HFF-Myc (cell line): ENCODE results near the gene PLXNA4.

ENCODE experiments used
- DNase-seq: peaks from one replicate; pipeline ENCODE4 v3.0.0-alpha.2; 2011; ENCODE audit warnings: low read depth; ENCODE audit errors: extremely low read depth
- H3K4me3 ChIP-seq: replicated peaks from 2 replicates; pipeline ENCODE4 v1.5.1; 2011; ENCODE audit warnings: low read depth, mild to moderate bottlenecking, control low read depth, low read length
- CTCF ChIP-seq: IDR thresholded peaks from 2 replicates; pipeline ENCODE4 v1.5.1; 2012; ENCODE audit warnings: mild to moderate bottlenecking, low read depth, low read length, control low read depth; ENCODE audit errors: missing control alignments

The PLXNA4 gene

DNA sequence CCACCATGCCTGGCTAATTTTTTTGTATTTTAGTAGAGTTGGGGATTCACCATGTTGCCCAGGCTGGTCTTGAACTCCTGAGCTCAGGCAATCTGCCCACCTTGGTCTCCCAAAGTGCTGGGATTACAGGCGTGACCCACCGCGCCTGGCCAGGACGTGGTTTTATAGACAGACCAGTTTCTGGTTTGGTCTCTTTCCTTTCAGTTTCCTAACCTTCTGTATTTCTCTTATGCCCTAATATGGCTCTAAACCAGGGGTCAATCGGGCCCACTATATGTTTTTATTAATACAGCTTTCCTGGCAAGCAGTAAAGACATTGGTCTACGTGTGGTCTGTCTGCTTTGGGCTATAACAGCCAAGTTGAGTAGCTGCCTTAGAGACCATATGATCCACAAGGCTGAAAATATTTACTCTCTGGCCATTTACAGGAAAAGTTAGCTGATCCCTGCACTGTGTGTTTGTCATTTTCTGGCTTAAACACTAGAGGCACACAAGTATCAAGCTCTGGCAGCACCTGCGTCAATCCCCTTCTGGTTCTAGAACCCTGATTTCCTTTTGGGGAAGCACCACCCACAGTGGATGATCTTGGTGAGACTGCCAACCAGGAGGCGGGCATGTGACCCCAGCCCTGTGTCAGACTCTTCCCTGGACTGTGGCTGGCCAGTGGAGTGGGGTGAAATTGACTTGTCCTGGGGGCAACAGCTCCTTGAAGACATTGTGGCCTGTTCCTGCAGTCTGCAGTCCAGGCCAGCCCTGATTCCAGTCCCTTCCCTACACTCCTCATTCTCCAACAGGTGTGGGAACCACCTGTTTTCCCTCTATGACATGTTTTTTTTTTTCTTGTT lies 497.2 kb downstream of the PLXNA4 start:
- no peak for DNase-seq
- no peak for TF ChIP-seq CTCF
- no peak overlapping the region for H3K4me3 ChIP-seq

DNA sequence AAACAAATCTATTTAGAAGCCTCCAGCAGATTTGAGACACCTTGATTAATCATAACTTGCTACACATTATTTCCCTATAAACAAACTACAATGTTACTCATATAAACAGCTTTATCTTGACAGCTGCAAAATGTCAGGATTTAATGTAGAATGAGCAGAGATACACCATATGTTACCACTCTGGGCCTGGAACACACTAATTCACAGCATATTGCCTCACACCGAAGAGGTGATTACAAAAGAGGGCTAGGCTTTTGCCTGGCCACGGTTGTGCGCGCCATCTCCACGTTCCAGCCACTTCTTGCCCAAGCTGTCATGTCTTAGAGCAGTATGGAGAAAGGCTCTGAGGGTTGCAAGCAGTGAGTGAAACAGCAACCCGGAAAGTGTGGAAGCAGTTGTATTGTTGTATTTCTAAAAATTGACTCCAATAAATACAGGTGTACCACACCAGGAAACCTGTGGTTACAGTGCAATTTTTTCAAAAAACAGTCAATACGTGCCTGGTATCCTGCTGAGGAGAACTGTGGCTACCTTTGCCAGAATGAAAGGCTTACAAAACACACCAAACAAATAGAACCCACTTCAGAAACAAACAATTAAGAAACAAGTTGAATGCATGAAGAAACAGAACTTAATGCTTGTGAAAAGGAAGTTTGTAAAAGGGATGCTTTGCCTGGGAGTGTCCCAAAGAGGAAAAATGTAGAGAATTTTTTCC lies 498.1 kb downstream of the PLXNA4 start:
- DNase-seq = no peak
- TF ChIP-seq CTCF = no peak
- no peak overlapping the region for H3K4me3 ChIP-seq

DNA sequence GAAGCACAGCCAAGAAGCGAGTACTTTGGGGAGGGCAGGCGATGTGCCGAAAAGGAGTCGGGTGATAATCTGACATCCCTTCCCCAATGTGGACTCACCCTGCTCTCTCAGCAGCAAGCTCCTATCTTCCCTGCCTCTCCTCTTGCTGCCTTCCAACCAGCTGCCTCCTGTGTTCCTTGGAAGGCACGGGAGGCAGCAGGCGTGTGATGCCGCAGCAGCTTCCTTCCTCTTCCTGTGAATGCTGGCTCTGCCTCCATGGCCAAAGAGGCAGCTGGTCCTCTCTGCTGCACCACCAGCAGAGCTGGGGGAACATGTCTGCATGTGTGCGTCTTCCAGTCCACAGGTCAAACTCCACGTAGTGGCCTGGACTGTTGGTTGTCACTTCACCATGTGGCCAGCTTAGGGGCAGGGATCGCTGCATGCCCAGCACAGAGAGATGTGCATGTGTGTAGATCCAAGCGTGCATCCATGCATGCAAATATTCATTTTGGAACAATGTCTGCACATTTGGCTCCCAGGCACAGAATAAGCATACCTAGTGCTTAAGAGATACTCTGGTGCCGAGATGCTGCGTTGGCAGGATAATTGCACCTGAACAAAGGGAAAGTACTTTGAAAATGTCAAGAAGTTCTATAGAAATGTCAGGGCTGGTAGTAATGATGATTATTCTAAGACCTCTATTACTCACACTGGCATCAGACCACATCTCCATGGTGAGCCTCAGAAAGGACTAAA lies 499.8 kb downstream of the PLXNA4 start:
- no peak overlapping the region for H3K4me3 ChIP-seq
- no peak for DNase-seq
- no peak for TF ChIP-seq CTCF

DNA sequence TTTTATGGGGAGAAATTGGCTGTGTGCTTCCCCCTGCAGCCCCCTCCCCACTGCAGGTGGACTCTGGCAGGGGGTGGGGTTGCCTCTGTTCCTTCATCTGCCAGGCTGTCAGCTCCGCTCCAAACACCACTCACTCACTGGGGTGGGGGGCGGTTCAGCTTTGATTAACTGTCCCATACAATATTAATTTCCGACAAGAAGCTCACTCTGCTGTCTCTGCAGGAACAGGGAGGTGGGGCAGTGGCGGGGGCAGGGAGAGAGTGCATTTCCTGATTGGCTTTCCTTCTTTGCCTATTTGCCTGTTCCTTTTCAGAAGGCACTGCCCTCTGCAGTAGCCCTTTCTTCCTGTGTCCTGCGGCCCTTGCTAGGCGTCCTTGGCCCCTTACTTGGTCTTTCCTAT lies 500.8 kb downstream of the PLXNA4 start:
- no peak for DNase-seq
- no peak overlapping the region for H3K4me3 ChIP-seq
- no peak for TF ChIP-seq CTCF

GRCh38 chr7:132073920-132074589 lies 502.2 kb downstream of the PLXNA4 start:
- H3K4me3 ChIP-seq = no peak overlapping the region
- no peak for TF ChIP-seq CTCF
- no peak for DNase-seq
